ENCODE measurements around the gene IL17RD. TPM values are rescaled to one million over a fixed set of nuclear protein-coding genes. Genes with fewer than 3 reads are reported as not detected.
A peak's percentile ranks its signal among the peaks of the same experiment; 100 is the strongest.

IL17RD gene
- total RNA-seq, 1 experiment from 2014 or later: 31.7 TPM

GRCh38 chr3:57065588-57065987 is 99.6 kb downstream of the IL17RD start:
- Histone ChIP-seq H2BK20ac (ENCODE audit: low read depth, low read length, poor library complexity, severe bottlenecking) (no peak overlapping the region), H3K9ac (ENCODE audit: extremely low read depth, insufficient read length, low read length) (no peak overlapping the region), H3K27ac (ENCODE audit: insufficient read length, low read depth, low read length) (no peak overlapping the region), H3K9me3 (ENCODE audit: control insufficient read depth, low read depth, low read length) (no peaks in the 10 kb centered on the region), H3K14ac (ENCODE audit: insufficient read depth, low read length) (no peak overlapping the region), H3K79me2 (ENCODE audit: insufficient read depth, low read length) (no peaks in the 10 kb centered on the region), H2AK5ac (ENCODE audit: insufficient read length, low read length) (no peak overlapping the region), H4K91ac (ENCODE audit: insufficient read length, low read depth, low read length) (no peak overlapping the region), H3K27me3 (ENCODE audit: insufficient read depth, low read length) (no peaks in the 10 kb centered on the region), H4K5ac (ENCODE audit: insufficient read length, low read depth, low read length) (no peak overlapping the region), H3K18ac (ENCODE audit: insufficient read length, low read depth, low read length) (no peak overlapping the region), H3T11ph (ENCODE audit: low read length) (no peak overlapping the region), H2BK15ac (ENCODE audit: low read depth, low read length) (no peak overlapping the region), H2BK12ac (ENCODE audit: insufficient read length, low read depth, low read length) (no peak overlapping the region), H3K79me1 (ENCODE audit: insufficient read depth, low read depth, low read length, poor library complexity, severe bottlenecking) (no peaks in the 10 kb centered on the region), H4K8ac (replicated peaks; ENCODE audit: insufficient read length, low read depth, low read length) (no peak overlapping the region), H3K4me1 (ENCODE audit: insufficient read depth, low read length) (peaks cover 3% of the 10 kb centered on the region; the same call in 1 of the 2 replicates), H2BK5ac (ENCODE audit: insufficient read length, low read length) (no peak overlapping the region), H3K23ac (ENCODE audit: insufficient read length, low read depth, low read length) (no peak overlapping the region), H2AFZ (ENCODE audit: low read length) (no peak overlapping the region), H3K4me2 (ENCODE audit: insufficient read depth, insufficient read length, low read length) (no peak overlapping the region), H3K56ac (ENCODE audit: insufficient read length, low read depth, low read length) (no peak overlapping the region), H3K23me2 (ENCODE audit: insufficient read length, low read depth, low read length, poor library complexity, severe bottlenecking) (no peaks in the 10 kb centered on the region), H4K20me1 (ENCODE audit: control insufficient read depth, insufficient read depth, insufficient read length) (no peaks in the 10 kb centered on the region), H3K4ac (ENCODE audit: low read depth, low read length) (no peak overlapping the region), H2BK120ac (ENCODE audit: low read depth, low read length, poor library complexity, severe bottlenecking) (no peak overlapping the region)
- Mint-ChIP-seq H3K36me3 (ENCODE audit: insufficient read depth in 1 of 3, low read depth in 3 of 3) (no peaks in the 10 kb centered on the region; a peak in 1 of 7 replicates), H3K9me3 (no peaks in the 10 kb centered on the region), H3K4me3 (no peak overlapping the region), H3K27ac (peak overlapping the region in 1 of 3 experiments; percentile 42; a peak in 1 of 7 replicates), H3K4me1 (peaks cover 30 to 37% of the 10 kb centered on the region in 2 experiments), H3K27me3 (ENCODE audit: low read depth) (no peaks in the 10 kb centered on the region)
- no CpG with 5 or more reads among the region's 3 CpGs for WGBS (ENCODE audit: extremely low coverage, insufficient read length, low lambda C conversion rate)
- peak; percentile 58 for DNase-seq
- TF ChIP-seq, protein P1, sequence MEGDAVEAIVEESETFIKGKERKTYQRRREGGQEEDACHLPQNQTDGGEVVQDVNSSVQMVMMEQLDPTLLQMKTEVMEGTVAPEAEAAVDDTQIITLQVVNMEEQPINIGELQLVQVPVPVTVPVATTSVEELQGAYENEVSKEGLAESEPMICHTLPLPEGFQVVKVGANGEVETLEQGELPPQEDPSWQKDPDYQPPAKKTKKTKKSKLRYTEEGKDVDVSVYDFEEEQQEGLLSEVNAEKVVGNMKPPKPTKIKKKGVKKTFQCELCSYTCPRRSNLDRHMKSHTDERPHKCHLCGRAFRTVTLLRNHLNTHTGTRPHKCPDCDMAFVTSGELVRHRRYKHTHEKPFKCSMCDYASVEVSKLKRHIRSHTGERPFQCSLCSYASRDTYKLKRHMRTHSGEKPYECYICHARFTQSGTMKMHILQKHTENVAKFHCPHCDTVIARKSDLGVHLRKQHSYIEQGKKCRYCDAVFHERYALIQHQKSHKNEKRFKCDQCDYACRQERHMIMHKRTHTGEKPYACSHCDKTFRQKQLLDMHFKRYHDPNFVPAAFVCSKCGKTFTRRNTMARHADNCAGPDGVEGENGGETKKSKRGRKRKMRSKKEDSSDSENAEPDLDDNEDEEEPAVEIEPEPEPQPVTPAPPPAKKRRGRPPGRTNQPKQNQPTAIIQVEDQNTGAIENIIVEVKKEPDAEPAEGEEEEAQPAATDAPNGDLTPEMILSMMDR (conservative IDR thresholded peaks at IDR 0.05): no peak; the same call in 2 of the 3 replicates
